Naive B cell (primary cell): ENCODE measurements around the gene LDLRAD4. TPM values are rescaled to one million over a fixed set of nuclear protein-coding genes. Genes with fewer than 3 reads are reported as not detected.
A peak's percentile ranks its signal among the peaks of the same experiment; 100 is the strongest.

Experiments used
- ATAC-seq, 2 donors: fragments of 150-1000 bp; cut with Tn5 transposase; 2 replicates each; pipeline ENCODE4 v1.10.0; 2021; ENCODE audit warnings: low read depth in 2 of 2, mild to moderate bottlenecking in 2 of 2, moderate library complexity in 2 of 2
- DNase-seq: peaks from one replicate; pipeline ENCODE4 v3.0.0; 2022
- H3K27ac Mint-ChIP-seq, 6 donors: one replicate each; pipeline ENCODE4 v1.8.0; 2020 to 2022; ENCODE audit warnings: mild to moderate bottlenecking in 6 of 6, mixed read lengths in 6 of 6, moderate library complexity in 5 of 6, inconsistent platforms in 2 of 6
- H3K27me3 Mint-ChIP-seq, 3 donors: one replicate each; pipeline ENCODE4 v1.8.0; 2021 to 2022; ENCODE audit warnings: mixed read lengths in 3 of 3, mild to moderate bottlenecking in 1 of 3
- H3K36me3 Mint-ChIP-seq, 2 donors: one replicate each; pipeline ENCODE4 v1.8.0; 2020 to 2022; ENCODE audit warnings: mixed read lengths in 2 of 2, inconsistent platforms in 1 of 2, mild to moderate bottlenecking in 1 of 2
- H3K4me1 Mint-ChIP-seq, 3 donors: one replicate each; pipeline ENCODE4 v1.8.0; 2020 to 2022; ENCODE audit warnings: mixed read lengths in 3 of 3, inconsistent platforms in 1 of 3, mild to moderate bottlenecking in 1 of 3, moderate library complexity in 1 of 3
- H3K4me3 Mint-ChIP-seq, 8 donors: one replicate each; pipeline ENCODE4 v1.8.0; 2020 to 2022; ENCODE audit warnings: mild to moderate bottlenecking in 8 of 8, mixed read lengths in 8 of 8, moderate library complexity in 8 of 8, inconsistent platforms in 2 of 8
- H3K9me3 Mint-ChIP-seq, 7 donors: one replicate each; pipeline ENCODE4 v1.8.0; 2020 to 2022; ENCODE audit warnings: mixed read lengths in 7 of 7, mild to moderate bottlenecking in 5 of 7, inconsistent platforms in 2 of 7, moderate library complexity in 1 of 7
- polyA plus RNA-seq, 6 donors: library from polyadenylated mRNA; unstranded; fragments of 300-500 nt; fragmentation: Illumina TruSeq; gene quantifications; one replicate each; pipeline ENCODE4 v1.2.3, GENCODE V29; 2021; ENCODE audit warnings: low read depth in 6 of 6

The LDLRAD4 gene
- polyA plus RNA-seq, 6 donors from 2014 or later = 6.4 to 16.1 (median 9.2) TPM

GRCh38 chr18:13284330-13285027, 65.9 kb downstream of the LDLRAD4 start:
- H3K27me3 Mint-ChIP-seq = peaks cover 0 to 9% (median 0%) of the 10 kb centered on the region in 3 donors
- H3K9me3 Mint-ChIP-seq = peaks cover 0 to 7% (median 3%) of the 10 kb centered on the region in 7 donors
- no peak for DNase-seq
- H3K4me1 Mint-ChIP-seq = peaks cover 0 to 4% (median 0%) of the 10 kb centered on the region in 3 donors
- no peak for ATAC-seq
- H3K36me3 Mint-ChIP-seq = no peaks in the 10 kb centered on the region
- no peak overlapping the region for H3K4me3 Mint-ChIP-seq
- H3K27ac Mint-ChIP-seq = no peak overlapping the region

- Mint-ChIP-seq H3K36me3 (no peaks in the 10 kb centered on the region), H3K4me1 (no peaks in the 10 kb centered on the region), H3K27me3 (peaks cover 0 to 9% (median 0%) of the 10 kb centered on the region in 3 donors), H3K9me3 (peaks cover 0 to 7% (median 3%) of the 10 kb centered on the region in 7 donors), H3K4me3 (no peak overlapping the region), H3K27ac (peak overlapping the region in 1 of 6 donors; percentile 2)
- DNase-seq (no peak), ATAC-seq (no peak)
Observed at GRCh38 chr18:13285874-13286273, 67.3 kb downstream of the LDLRAD4 start.

- ATAC-seq = no peak
- DNase-seq = no peak
- Mint-ChIP-seq H3K27me3 (peaks cover 0 to 9% (median 0%) of the 10 kb centered on the region in 3 donors), H3K27ac (peak overlapping the region in 1 of 6 donors; percentile 75), H3K4me3 (no peak overlapping the region), H3K36me3 (no peaks in the 10 kb centered on the region), H3K9me3 (peaks cover 0 to 7% (median 3%) of the 10 kb centered on the region in 7 donors), H3K4me1 (no peaks in the 10 kb centered on the region)
Observed at GRCh38 chr18:13286456-13287125, 68.0 kb downstream of the LDLRAD4 start.

- no peak for DNase-seq
- Mint-ChIP-seq H3K27me3 (peaks cover 0 to 9% (median 0%) of the 10 kb centered on the region in 3 donors), H3K9me3 (peaks cover 0 to 7% (median 1%) of the 10 kb centered on the region in 7 donors), H3K4me3 (no peak overlapping the region), H3K27ac (no peak overlapping the region), H3K4me1 (no peaks in the 10 kb centered on the region), H3K36me3 (no peaks in the 10 kb centered on the region)
- ATAC-seq = no peak
Observed at GRCh38 chr18:13287372-13287771, 68.8 kb downstream of the LDLRAD4 start.

- Mint-ChIP-seq H3K4me3 (no peak overlapping the region), H3K9me3 (peaks cover 0 to under 1% (median 0%) of the 10 kb centered on the region in 7 donors), H3K4me1 (no peaks in the 10 kb centered on the region), H3K27me3 (peaks cover 0 to 9% (median 0%) of the 10 kb centered on the region in 3 donors), H3K27ac (peak overlapping the region in 1 of 6 donors; percentile 1), H3K36me3 (no peaks in the 10 kb centered on the region)
- no peak for DNase-seq
- no peak for ATAC-seq
Observed at GRCh38 chr18:13288509-13289133, 70.1 kb downstream of the LDLRAD4 start.

GRCh38 chr18:13289481-13290205, 71.1 kb downstream of the LDLRAD4 start:
- H3K27ac Mint-ChIP-seq = peak overlapping the region in 1 of 6 donors; percentile 1
- no peaks in the 10 kb centered on the region for H3K36me3 Mint-ChIP-seq
- H3K27me3 Mint-ChIP-seq = peaks cover 0 to 9% (median 0%) of the 10 kb centered on the region in 3 donors
- no peak overlapping the region for H3K4me3 Mint-ChIP-seq
- no peaks in the 10 kb centered on the region for H3K9me3 Mint-ChIP-seq
- ATAC-seq (no peak), DNase-seq (no peak)
- no peaks in the 10 kb centered on the region for H3K4me1 Mint-ChIP-seq

GRCh38 chr18:13290856-13291271, 72.3 kb downstream of the LDLRAD4 start:
- no peak for ATAC-seq
- Mint-ChIP-seq H3K4me3 (no peak overlapping the region), H3K36me3 (no peaks in the 10 kb centered on the region), H3K4me1 (no peaks in the 10 kb centered on the region), H3K27me3 (peaks cover 0 to 6% (median 0%) of the 10 kb centered on the region in 3 donors), H3K27ac (peak overlapping the region in 2 of 6 donors; percentile 57 to 60), H3K9me3 (no peaks in the 10 kb centered on the region)
- no peak for DNase-seq

GRCh38 chr18:13291299-13291698, 72.7 kb downstream of the LDLRAD4 start:
- Mint-ChIP-seq H3K4me3 (no peak overlapping the region), H3K27ac (peak overlapping the region in 1 of 6 donors; percentile 57), H3K9me3 (no peaks in the 10 kb centered on the region), H3K27me3 (peaks cover 0 to 2% (median 0%) of the 10 kb centered on the region in 3 donors), H3K36me3 (no peaks in the 10 kb centered on the region), H3K4me1 (no peaks in the 10 kb centered on the region)
- ATAC-seq (no peak), DNase-seq (no peak)

- H3K4me1 Mint-ChIP-seq = no peaks in the 10 kb centered on the region
- no peaks in the 10 kb centered on the region for H3K27me3 Mint-ChIP-seq
- peak overlapping the region in 1 of 6 donors; percentile 63 for H3K27ac Mint-ChIP-seq
- no peak for ATAC-seq
- DNase-seq = no peak
- H3K9me3 Mint-ChIP-seq = no peaks in the 10 kb centered on the region
- no peaks in the 10 kb centered on the region for H3K36me3 Mint-ChIP-seq
- H3K4me3 Mint-ChIP-seq = no peak overlapping the region
Observed at GRCh38 chr18:13291745-13292447, 73.3 kb downstream of the LDLRAD4 start.

- Mint-ChIP-seq H3K4me3 (no peak overlapping the region), H3K36me3 (no peaks in the 10 kb centered on the region), H3K27ac (no peak overlapping the region)
Observed at GRCh38 chr18:13292736-13293135, 74.2 kb downstream of the LDLRAD4 start.

GRCh38 chr18:13294309-13294708, 75.7 kb downstream of the LDLRAD4 start:
- H3K27me3 Mint-ChIP-seq = no peaks in the 10 kb centered on the region
- H3K4me1 Mint-ChIP-seq = no peaks in the 10 kb centered on the region
- H3K9me3 Mint-ChIP-seq = peaks cover 0 to 3% (median 0%) of the 10 kb centered on the region in 7 donors
- no peaks in the 10 kb centered on the region for H3K36me3 Mint-ChIP-seq
- ATAC-seq (no peak), DNase-seq (no peak)
- no peak overlapping the region for H3K4me3 Mint-ChIP-seq
- no peak overlapping the region for H3K27ac Mint-ChIP-seq

More at GRCh38 chr18:13292736-13293135, 74.2 kb downstream of the LDLRAD4 start:
- ATAC-seq (no peak), DNase-seq (no peak)
- Mint-ChIP-seq H3K27me3 (no peaks in the 10 kb centered on the region), H3K9me3 (peaks cover 0 to under 1% (median 0%) of the 10 kb centered on the region in 7 donors), H3K4me1 (no peaks in the 10 kb centered on the region)

- H3K36me3 Mint-ChIP-seq = no peaks in the 10 kb centered on the region
- no peak overlapping the region for H3K27ac Mint-ChIP-seq
- no peak for ATAC-seq
- DNase-seq = no peak
- H3K4me3 Mint-ChIP-seq = no peak overlapping the region
- H3K27me3 Mint-ChIP-seq = peaks cover 0 to 6% (median 0%) of the 10 kb centered on the region in 3 donors
- H3K4me1 Mint-ChIP-seq = no peaks in the 10 kb centered on the region
- peaks cover 0 to 3% (median 0%) of the 10 kb centered on the region in 7 donors for H3K9me3 Mint-ChIP-seq
Observed at GRCh38 chr18:13295894-13296293, 77.3 kb downstream of the LDLRAD4 start.
